ENCODE results near the gene SLC2A13. TPM values are rescaled to one million over a fixed set of nuclear protein-coding genes. Genes with fewer than 3 reads are reported as not detected.
"Not testable (repeated sequence)": the region's sequence is repeated elsewhere in the genome, so short reads cannot be mapped to it uniquely, and the experiment has no call there.

The SLC2A13 gene
- total RNA-seq, 2 donors from 2014 or later: 21.0 to 41.9 TPM

GRCh38 chr12:40033242-40033630 is 72.6 kb downstream of the SLC2A13 start:
- no peaks in the 10 kb centered on the region for H3K27me3 ChIP-seq
- H3K4me1 ChIP-seq: peaks cover 39% of the 10 kb centered on the region
- ATAC-seq: peak; percentile 77
- H3K4me3 ChIP-seq: no peak overlapping the region
- H3K9me3 ChIP-seq: no peaks in the 10 kb centered on the region
- H3K36me3 ChIP-seq (replicated peaks in 1 of 2; ENCODE audit: insufficient read depth in 1 of 2, low read depth in 2 of 2): no peaks in the 10 kb centered on the region
- peak; percentile 43 to 71 (median 58) for DNase-seq
- intact Hi-C loops (cut with DNase I): no loop called here
- no peak for TF ChIP-seq POLR2A (IDR thresholded peaks at IDR 0.05)
- TF ChIP-seq, protein P1, sequence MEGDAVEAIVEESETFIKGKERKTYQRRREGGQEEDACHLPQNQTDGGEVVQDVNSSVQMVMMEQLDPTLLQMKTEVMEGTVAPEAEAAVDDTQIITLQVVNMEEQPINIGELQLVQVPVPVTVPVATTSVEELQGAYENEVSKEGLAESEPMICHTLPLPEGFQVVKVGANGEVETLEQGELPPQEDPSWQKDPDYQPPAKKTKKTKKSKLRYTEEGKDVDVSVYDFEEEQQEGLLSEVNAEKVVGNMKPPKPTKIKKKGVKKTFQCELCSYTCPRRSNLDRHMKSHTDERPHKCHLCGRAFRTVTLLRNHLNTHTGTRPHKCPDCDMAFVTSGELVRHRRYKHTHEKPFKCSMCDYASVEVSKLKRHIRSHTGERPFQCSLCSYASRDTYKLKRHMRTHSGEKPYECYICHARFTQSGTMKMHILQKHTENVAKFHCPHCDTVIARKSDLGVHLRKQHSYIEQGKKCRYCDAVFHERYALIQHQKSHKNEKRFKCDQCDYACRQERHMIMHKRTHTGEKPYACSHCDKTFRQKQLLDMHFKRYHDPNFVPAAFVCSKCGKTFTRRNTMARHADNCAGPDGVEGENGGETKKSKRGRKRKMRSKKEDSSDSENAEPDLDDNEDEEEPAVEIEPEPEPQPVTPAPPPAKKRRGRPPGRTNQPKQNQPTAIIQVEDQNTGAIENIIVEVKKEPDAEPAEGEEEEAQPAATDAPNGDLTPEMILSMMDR (IDR thresholded peaks at IDR 0.05): peak in 1 of 7 experiments; percentile 5
- peak overlapping the region in 2 of 4 donors; percentile 57 to 70 for H3K27ac ChIP-seq

DNA sequence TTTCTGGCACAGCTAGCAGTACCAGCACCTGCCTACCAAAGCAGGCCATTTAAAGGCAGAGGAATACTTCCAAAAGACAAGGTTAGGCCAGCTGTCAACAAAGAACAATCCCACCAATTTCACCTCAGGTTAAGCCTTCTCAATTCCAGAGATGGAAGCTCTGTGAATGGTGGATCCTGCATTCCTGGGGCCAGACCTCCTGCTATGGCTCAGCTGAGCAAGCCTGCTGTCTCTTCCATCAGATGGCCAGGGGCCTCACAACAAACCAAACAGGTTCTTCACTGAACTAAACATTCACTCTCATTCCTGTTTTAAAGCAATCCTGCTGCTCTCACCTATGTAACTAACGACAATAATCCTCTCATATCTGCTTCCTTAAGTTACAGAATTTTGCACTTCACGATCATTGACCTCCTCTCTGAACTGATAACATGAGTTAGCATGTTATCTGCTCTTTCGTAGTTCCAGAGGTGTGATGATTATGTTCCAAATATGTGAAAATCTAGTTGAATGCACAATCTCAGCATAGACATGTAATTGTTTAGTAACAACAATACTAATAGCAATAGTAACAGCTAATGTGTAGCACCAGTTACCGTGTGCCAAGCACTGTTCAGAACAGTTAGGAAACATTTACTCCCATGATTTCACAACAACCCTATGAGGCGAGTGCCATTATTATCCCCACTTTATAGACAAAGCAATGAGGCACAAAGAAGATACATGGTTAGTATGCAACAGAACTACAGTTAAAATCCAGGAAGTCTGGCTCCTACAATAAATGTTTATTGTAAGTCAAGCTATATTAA is 73.2 kb downstream of the SLC2A13 start:
- H3K9me3 ChIP-seq: no peaks in the 10 kb centered on the region
- DNase-seq (peak in 1 of 4 donors; percentile 34), ATAC-seq (peak; percentile 68)
- intact Hi-C loops (cut with DNase I): no loop called here
- H3K27me3 ChIP-seq: no peaks in the 10 kb centered on the region
- no peak for TF ChIP-seq POLR2A (IDR thresholded peaks at IDR 0.05)
- TF ChIP-seq, protein P1 (IDR thresholded peaks at IDR 0.05): no peak
- no peaks in the 10 kb centered on the region for H3K36me3 ChIP-seq (replicated peaks in 1 of 2; ENCODE audit: insufficient read depth in 1 of 2, low read depth in 2 of 2)
- 23 to 24% methylated on average over 5 of the region's 5 CpGs for WGBS, 2 donors
- H3K4me1 ChIP-seq: peaks cover 39% of the 10 kb centered on the region
- no peak overlapping the region for H3K4me3 ChIP-seq
- peak overlapping the region in 3 of 4 donors; percentile 46 to 70 (median 57) for H3K27ac ChIP-seq

DNA sequence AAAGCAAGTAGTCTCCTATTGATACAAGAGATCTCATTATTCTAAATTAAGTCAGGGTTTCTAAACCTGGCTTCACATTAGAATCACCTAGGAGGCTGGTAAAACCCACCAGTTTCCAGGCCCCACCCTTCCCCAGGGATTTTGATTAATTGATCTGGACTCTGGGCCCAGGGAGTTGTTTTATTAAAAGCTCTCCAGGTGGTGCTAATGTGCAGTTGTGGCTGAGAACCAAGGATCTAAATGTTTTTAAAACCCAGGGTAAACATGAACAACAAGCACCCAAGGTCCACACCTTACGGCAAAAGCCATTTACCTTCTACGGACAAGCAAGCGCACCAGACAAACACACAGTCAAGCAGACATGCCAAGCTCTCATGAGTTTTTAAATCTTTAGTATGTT is 73.9 kb downstream of the SLC2A13 start:
- DNase-seq (peak; percentile 24 to 48 (median 36)), ATAC-seq (peak; percentile 69)
- WGBS, 2 donors: 12 to 27% methylated on average over 3 of the region's 3 CpGs
- no peaks in the 10 kb centered on the region for H3K27me3 ChIP-seq
- intact Hi-C loops (cut with DNase I): no loop called here
- peaks cover 39% of the 10 kb centered on the region for H3K4me1 ChIP-seq
- no peak overlapping the region for H3K4me3 ChIP-seq
- H3K36me3 ChIP-seq (replicated peaks in 1 of 2; ENCODE audit: insufficient read depth in 1 of 2, low read depth in 2 of 2): no peaks in the 10 kb centered on the region
- TF ChIP-seq, protein P1 (IDR thresholded peaks at IDR 0.05): peak in 6 of 7 experiments; percentile 28 to 57 (median 46)
- no peak for TF ChIP-seq POLR2A (IDR thresholded peaks at IDR 0.05)
- peak overlapping the region in 3 of 4 donors; percentile 46 to 70 (median 57) for H3K27ac ChIP-seq
- no peaks in the 10 kb centered on the region for H3K9me3 ChIP-seq

GRCh38 chr12:40030970-40031369 is 74.9 kb downstream of the SLC2A13 start:
- H3K27me3 ChIP-seq; H3K4me3 ChIP-seq; DNase-seq; H3K36me3 ChIP-seq (replicated peaks in 1 of 2; ENCODE audit: insufficient read depth in 1 of 2, low read depth in 2 of 2); H3K9me3 ChIP-seq; ATAC-seq; intact Hi-C loops (cut with DNase I); H3K27ac ChIP-seq: not testable (repeated sequence)
- 78 to 87% methylated on average over 9 of the region's 9 CpGs for WGBS, 2 donors
- peaks cover 39% of the 10 kb centered on the region for H3K4me1 ChIP-seq

GRCh38 chr12:40028296-40028695 is 77.6 kb downstream of the SLC2A13 start:
- Histone ChIP-seq H3K36me3 (replicated peaks in 1 of 2; ENCODE audit: insufficient read depth in 1 of 2, low read depth in 2 of 2) (no peaks in the 10 kb centered on the region), H3K4me3 (no peak overlapping the region), H3K27me3 (no peaks in the 10 kb centered on the region), H3K9me3 (no peaks in the 10 kb centered on the region), H3K27ac (no peak overlapping the region), H3K4me1 (peaks cover 21% of the 10 kb centered on the region)
- ATAC-seq: no peak
- intact Hi-C loops (cut with DNase I): loop anchor here (10.0 kb wide), 1 partner anchor 67 kb away; no protein-coding TSS in a partner anchor
- DNase-seq: no peak
- WGBS, 2 donors: 91 to 93% methylated on average over 5 of the region's 5 CpGs
- TF ChIP-seq, protein P1 (IDR thresholded peaks at IDR 0.05): no peak
- TF ChIP-seq POLR2A (IDR thresholded peaks at IDR 0.05): no peak

Data from body of pancreas (tissue), 4 donors.